CD14-positive monocyte (primary cell): ENCODE results near the gene ZMYND15. TPM values are rescaled to one million over a fixed set of nuclear protein-coding genes. Genes with fewer than 3 reads are reported as not detected.

Experiments used
- DNase-seq, 3 donors: peaks; one replicate each; pipeline ENCODE4 v3.0.0-alpha.2; 2011 to 2022
- H2AFZ ChIP-seq: 2 replicates; pipeline ENCODE4 v1.6.0; 2012; ENCODE audit warnings: mild to moderate bottlenecking, low read depth, low read length, inconsistent platforms; ENCODE audit not compliant: insufficient read depth, poor library complexity, severe bottlenecking
- H3K27ac ChIP-seq, 2 donors: 1 replicate in 1 of 2; 2 replicates in 1 of 2; pipeline ENCODE4 v1.5.1; 2012 to 2013; ENCODE audit warnings: low read length in 2 of 2, control low read depth in 1 of 2, inconsistent platforms in 1 of 2, low read depth in 1 of 2, mild to moderate bottlenecking in 1 of 2
- H3K27me3 ChIP-seq, 2 donors: one replicate each; pipeline versions ENCODE4 v1.6.0 to v1.6.1; 2011 to 2013; ENCODE audit warnings: low read length in 2 of 2; ENCODE audit not compliant: control insufficient read depth in 2 of 2, insufficient read depth in 2 of 2
- H3K36me3 ChIP-seq, 2 donors: replicated peaks in 1 of 2; 1 replicate in 1 of 2; 2 replicates in 1 of 2; pipeline versions ENCODE4 v1.5.1 to v1.6.1; 2012 to 2013; ENCODE audit warnings: low read length in 2 of 2, control low read depth in 1 of 2, inconsistent platforms in 1 of 2, mild to moderate bottlenecking in 1 of 2; ENCODE audit not compliant: insufficient read depth in 2 of 2, control insufficient read depth in 1 of 2
- H3K4me1 ChIP-seq, 2 donors: 1 replicate in 1 of 2; 2 replicates in 1 of 2; pipeline versions ENCODE4 v1.5.1 to v1.6.1; 2012 to 2013; ENCODE audit warnings: low read length in 2 of 2, control low read depth in 1 of 2, inconsistent platforms in 1 of 2, mild to moderate bottlenecking in 1 of 2, moderate library complexity in 1 of 2; ENCODE audit not compliant: insufficient read depth in 2 of 2, control insufficient read depth in 1 of 2
- H3K4me2 ChIP-seq: replicated peaks from 2 replicates; pipeline ENCODE3; 2012; ENCODE audit warnings: low read length, moderate library complexity, mild to moderate bottlenecking; ENCODE audit not compliant: poor library complexity, severe bottlenecking; ENCODE audit errors: extremely low read depth
- H3K4me3 ChIP-seq, 3 experiments: fragments of 200-600 bp in 1 of 3; sonication (generic) in 1 of 3; replicated peaks in 1 of 3; 1 replicate in 2 of 3; 2 replicates in 1 of 3; pipeline ENCODE4 v1.5.1; 2011 to 2013; ENCODE audit warnings: low read length in 3 of 3, mild to moderate bottlenecking in 3 of 3, control low read depth in 2 of 3, low read depth in 2 of 3, inconsistent platforms in 1 of 3, moderate library complexity in 1 of 3
- H3K79me2 ChIP-seq: 2 replicates; pipeline ENCODE4 v1.6.0; 2012; ENCODE audit warnings: mild to moderate bottlenecking, control low read depth, inconsistent platforms, low read length, moderate library complexity; ENCODE audit not compliant: insufficient read depth
- H3K9ac ChIP-seq: 2 replicates; pipeline ENCODE4 v1.6.0; 2017; ENCODE audit warnings: low read length, mild to moderate bottlenecking; ENCODE audit not compliant: insufficient read depth, poor library complexity, severe bottlenecking
- H3K9me3 ChIP-seq, 2 donors: replicated peaks in 1 of 2; 1 replicate in 1 of 2; 2 replicates in 1 of 2; pipeline versions ENCODE4 v1.5.1 to v1.6.1; 2012 to 2013; ENCODE audit warnings: low read length in 2 of 2, control low read depth in 1 of 2; ENCODE audit not compliant: control insufficient read depth in 1 of 2, insufficient read depth in 1 of 2
- H4K20me1 ChIP-seq: 2 replicates; pipeline ENCODE4 v1.6.0; 2012; ENCODE audit warnings: mild to moderate bottlenecking, low read length, control low read depth, moderate library complexity; ENCODE audit not compliant: insufficient read depth
- H3K27ac Mint-ChIP-seq, 7 donors: one replicate each; pipeline ENCODE4 v1.8.0; 2020; ENCODE audit warnings: mild to moderate bottlenecking in 7 of 7, mixed read lengths in 7 of 7, moderate library complexity in 6 of 7, inconsistent platforms in 2 of 7
- H3K27me3 Mint-ChIP-seq, 3 donors: one replicate each; pipeline ENCODE4 v1.8.0; 2021 to 2022; ENCODE audit warnings: low read depth in 3 of 3, mild to moderate bottlenecking in 3 of 3, mixed read lengths in 3 of 3, moderate library complexity in 3 of 3, inconsistent platforms in 1 of 3
- H3K36me3 Mint-ChIP-seq, 2 donors: one replicate each; pipeline ENCODE4 v1.8.0; 2020; ENCODE audit warnings: mixed read lengths in 2 of 2, inconsistent platforms in 1 of 2, mild to moderate bottlenecking in 1 of 2
- H3K4me1 Mint-ChIP-seq: one replicate; pipeline ENCODE4 v1.8.0; 2020; ENCODE audit warnings: mild to moderate bottlenecking, mixed read lengths
- H3K4me3 Mint-ChIP-seq, 2 donors: one replicate each; pipeline ENCODE4 v1.8.0; 2020; ENCODE audit warnings: mild to moderate bottlenecking in 2 of 2, mixed read lengths in 2 of 2, moderate library complexity in 1 of 2
- H3K9me3 Mint-ChIP-seq, 7 donors: one replicate each; pipeline ENCODE4 v1.8.0; 2020 to 2022; ENCODE audit warnings: mixed read lengths in 7 of 7, mild to moderate bottlenecking in 6 of 7, moderate library complexity in 6 of 7, inconsistent platforms in 2 of 7
- WGBS: methylation state at CpG from one replicate; pipeline ENCODE4 v1.1.5; 2013; ENCODE audit warnings: missing lambda C conversion rate; ENCODE audit not compliant: insufficient coverage; 5-methylcytosine and 5-hydroxymethylcytosine counted together
- intact Hi-C, 2 donors: fragments of 100-400 bp; cut with micrococcal nuclease; formaldehyde crosslinking; loops; one replicate each; pipeline versions ENCODE4 v1.15.0 to v1.15.1; 2023
- polyA plus RNA-seq, 3 donors: library from polyadenylated mRNA; depleted of rRNA in 1 of 3; unstranded in 2 of 3; stranded (reverse) in 1 of 3; fragments of 300-500 nt in 2 of 3; fragments of >200 nt in 1 of 3; fragmentation: Illumina TruSeq in 2 of 3; gene quantifications; 1 replicate in 2 of 3; 2 replicates in 1 of 3; pipeline ENCODE4 v1.2.3, GENCODE V29; 2012 to 2021
- TF ChIP-seq, protein P1 (sequence below): fragments of 200-600 bp; IDR thresholded peaks from one replicate; pipeline ENCODE4 v1.8.0; 2022; ENCODE audit warnings: antibody characterized with exemption, mild to moderate bottlenecking

Gene ZMYND15
- polyA plus RNA-seq, 3 donors, result 0.97 to 13.6 (median 1.2) TPM

DNA sequence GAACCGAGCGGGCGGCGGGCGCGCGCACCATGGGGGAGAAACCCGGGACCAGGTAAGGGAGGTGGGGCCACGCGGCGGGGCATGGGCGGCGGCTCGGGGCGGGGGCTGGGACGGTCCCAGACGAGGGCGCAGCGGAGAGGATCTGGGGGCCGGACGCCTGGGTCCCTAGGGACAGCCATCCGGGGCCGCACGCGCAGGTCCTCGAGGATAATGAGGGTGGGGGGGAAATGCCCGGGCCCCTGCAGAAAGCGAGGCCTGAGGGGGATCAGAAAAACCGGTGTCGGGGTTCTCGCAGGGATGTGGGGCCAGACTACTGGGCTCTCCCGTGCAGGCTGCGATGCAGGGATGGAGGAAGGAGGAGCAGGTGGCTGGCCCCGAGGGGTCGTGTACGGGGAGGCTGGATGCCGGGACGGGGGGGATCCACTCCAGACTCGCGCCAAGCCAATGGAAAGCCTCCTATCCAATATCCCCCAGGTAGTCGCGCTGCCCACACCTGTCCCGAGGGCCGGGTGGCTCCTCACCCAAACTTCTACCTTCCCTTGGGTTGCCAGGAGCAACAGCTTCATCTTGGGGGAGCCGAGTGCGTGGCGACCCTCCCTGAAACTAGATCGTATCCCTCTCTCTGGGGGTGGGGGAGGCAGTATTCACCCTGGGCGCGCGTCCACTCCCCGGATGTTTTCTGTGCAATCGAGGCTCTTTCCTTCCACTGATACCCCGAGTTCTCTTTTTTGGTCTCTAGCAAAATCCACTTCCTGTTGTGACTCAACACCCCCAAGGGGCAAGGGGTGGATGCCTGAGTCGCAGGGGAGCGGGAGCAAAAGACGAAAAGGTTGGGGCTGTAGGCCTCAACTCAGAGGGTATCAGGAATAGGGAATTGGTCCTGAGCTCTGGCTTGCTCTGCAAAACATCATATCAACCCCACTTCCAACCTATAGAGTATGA lies 28.7 kb upstream of the ZMYND15 start:
- H3K4me1 ChIP-seq, result peaks cover 54 to 59% of the 10 kb centered on the region in 2 donors
- peak; percentile 89 to 93 (median 89) for DNase-seq
- H3K4me2 ChIP-seq, result peak overlapping the region; percentile 86

More for the DNA sequence above, 28.7 kb upstream of the ZMYND15 start:
- peaks cover 0 to 4% of the 10 kb centered on the region in 2 donors for H3K9me3 ChIP-seq
- H3K36me3 ChIP-seq, result peaks cover 10 to 18% of the 10 kb centered on the region in 2 donors
- peaks cover 0 to 9% (median 5%) of the 10 kb centered on the region in 7 donors for H3K9me3 Mint-ChIP-seq
- H3K4me3 ChIP-seq, result peak overlapping the region; percentile 74 to 99 (median 93)
- no peak overlapping the region for H2AFZ ChIP-seq
- peak overlapping the region; percentile 93 to 98 for H3K27ac ChIP-seq
- H3K4me1 Mint-ChIP-seq, result peaks cover 54% of the 10 kb centered on the region
- H3K79me2 ChIP-seq, result peaks cover 49% of the 10 kb centered on the region
- H3K9ac ChIP-seq, result peak overlapping the region; percentile 96
- H3K27ac Mint-ChIP-seq, result peak overlapping the region; percentile 97 to 99 (median 99)
- H3K36me3 Mint-ChIP-seq, result peaks cover 17 to 30% of the 10 kb centered on the region in 2 donors
- peak overlapping the region; percentile 97 to 98 for H3K4me3 Mint-ChIP-seq
- no peaks in the 10 kb centered on the region for H3K27me3 ChIP-seq
- peaks cover 45% of the 10 kb centered on the region for H4K20me1 ChIP-seq
- WGBS, result under 1% methylated on average over 31 of the region's 57 CpGs
- intact Hi-C loops, result loop anchor here (1.0 to 5.0 kb wide), 5 partner anchors 20 to 178 kb away; partner anchors contain the start of genes MED11 (in 1 of the 2) and PSMB6 (in 1 of the 2)
- TF ChIP-seq, protein P1, sequence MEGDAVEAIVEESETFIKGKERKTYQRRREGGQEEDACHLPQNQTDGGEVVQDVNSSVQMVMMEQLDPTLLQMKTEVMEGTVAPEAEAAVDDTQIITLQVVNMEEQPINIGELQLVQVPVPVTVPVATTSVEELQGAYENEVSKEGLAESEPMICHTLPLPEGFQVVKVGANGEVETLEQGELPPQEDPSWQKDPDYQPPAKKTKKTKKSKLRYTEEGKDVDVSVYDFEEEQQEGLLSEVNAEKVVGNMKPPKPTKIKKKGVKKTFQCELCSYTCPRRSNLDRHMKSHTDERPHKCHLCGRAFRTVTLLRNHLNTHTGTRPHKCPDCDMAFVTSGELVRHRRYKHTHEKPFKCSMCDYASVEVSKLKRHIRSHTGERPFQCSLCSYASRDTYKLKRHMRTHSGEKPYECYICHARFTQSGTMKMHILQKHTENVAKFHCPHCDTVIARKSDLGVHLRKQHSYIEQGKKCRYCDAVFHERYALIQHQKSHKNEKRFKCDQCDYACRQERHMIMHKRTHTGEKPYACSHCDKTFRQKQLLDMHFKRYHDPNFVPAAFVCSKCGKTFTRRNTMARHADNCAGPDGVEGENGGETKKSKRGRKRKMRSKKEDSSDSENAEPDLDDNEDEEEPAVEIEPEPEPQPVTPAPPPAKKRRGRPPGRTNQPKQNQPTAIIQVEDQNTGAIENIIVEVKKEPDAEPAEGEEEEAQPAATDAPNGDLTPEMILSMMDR, result no peak
- peaks cover 0 to 4% (median 0%) of the 10 kb centered on the region in 3 donors for H3K27me3 Mint-ChIP-seq
